ENCODE results near the gene AZU1.

Gene AZU1

GRCh38 chr19:871446-872265, 44.0 kb downstream of the AZU1 start:
- DNase-seq: peak in 4 of 58 donors; percentile 23 to 51 (median 38)

- no peak for DNase-seq
These were observed 44.8 kb downstream of the AZU1 start for GRCh38 chr19:872266-872951.

GRCh38 chr19:873084-873483, 45.4 kb downstream of the AZU1 start:
- peak in 1 of 58 donors; percentile 33 for DNase-seq

- no peak for DNase-seq
These were observed 46.0 kb downstream of the AZU1 start for GRCh38 chr19:873561-874041.

GRCh38 chr19:875265-875879, 47.7 kb downstream of the AZU1 start:
- no peak for DNase-seq

- DNase-seq: peak in 4 of 58 donors; percentile 14 to 29 (median 21)
These were observed 48.5 kb downstream of the AZU1 start for GRCh38 chr19:876089-876488.

GRCh38 chr19:876780-877314, 49.2 kb downstream of the AZU1 start:
- no peak for DNase-seq

GRCh38 chr19:877992-878660, 50.5 kb downstream of the AZU1 start:
- peak in 1 of 58 donors; percentile 14 for DNase-seq

- peak in 3 of 58 donors; percentile 21 to 42 (median 24) for DNase-seq
These were observed 51.3 kb downstream of the AZU1 start for GRCh38 chr19:878751-879561.

GRCh38 chr19:879711-880438, 52.2 kb downstream of the AZU1 start:
- peak in 3 of 58 donors; percentile 9 to 28 (median 23) for DNase-seq

All from anterior cingulate cortex (tissue), 58 donors.